Lower lobe of right lung (tissue), 2 donors: Measurements from ENCODE around the gene INTS6. TPM values are rescaled to one million over a fixed set of nuclear protein-coding genes. Genes with fewer than 3 reads are reported as not detected.

Experiments
- ATAC-seq, 2 donors: fragments of 200-7000 bp; cut with Tn5 transposase; one replicate each; pipeline ENCODE4 v1.9.1; 2020 to 2022; ENCODE audit warnings: mild to moderate bottlenecking in 2 of 2, moderate library complexity in 2 of 2
- DNase-seq: peaks from one replicate; pipeline ENCODE4 v3.0.0-alpha.2; 2020
- H3K27ac ChIP-seq: fragments of 200-600 bp; one replicate; pipeline ENCODE4 v1.8.0; 2022
- H3K27me3 ChIP-seq: fragments of 200-600 bp; one replicate; pipeline ENCODE4 v1.8.0; 2022; ENCODE audit warnings: low read depth
- H3K36me3 ChIP-seq: fragments of 200-600 bp; one replicate; pipeline ENCODE4 v1.8.0; 2022; ENCODE audit warnings: mild to moderate bottlenecking
- H3K4me1 ChIP-seq: fragments of 200-600 bp; one replicate; pipeline ENCODE4 v1.8.0; 2022
- H3K4me3 ChIP-seq: fragments of 200-600 bp; one replicate; pipeline ENCODE4 v1.8.0; 2022; ENCODE audit warnings: mild to moderate bottlenecking
- H3K9me3 ChIP-seq: fragments of 200-600 bp; one replicate; pipeline ENCODE4 v1.8.0; 2022
- CTCF ChIP-seq: fragments of 200-600 bp; IDR thresholded peaks from one replicate; pipeline ENCODE4 v1.8.0; 2022; ENCODE audit warnings: antibody characterized with exemption, mild to moderate bottlenecking
- intact Hi-C: fragments of 100-400 bp; cut with DNase I; formaldehyde crosslinking; loops from one replicate; pipeline ENCODE4 v1.11.0; 2022
- total RNA-seq: library from RNA; stranded (reverse); fragmentation: NEBNext Ultra II Directional; extraction: Animal tissue kit (Norgen Biotek cat#: 25700); gene quantifications from one replicate; pipeline ENCODE4 v1.2.1, GENCODE V29; 2021
- donor health status: DM: no; HTN: yes; CAD: no; lungs with severe emphysema.

Gene INTS6
- total RNA-seq, 1 donor from 2014 or later = 29.5 TPM

GRCh38 chr13:51322826-51323225 lies 130.0 kb downstream of the INTS6 start:
- no peak for ATAC-seq
- intact Hi-C loops = no loop called here
- TF ChIP-seq CTCF = no peak

GRCh38 chr13:51321836-51322235 lies 131.0 kb downstream of the INTS6 start:
- no peaks in the 10 kb centered on the region for H3K4me1 ChIP-seq
- no peak for TF ChIP-seq CTCF
- H3K27me3 ChIP-seq = no peaks in the 10 kb centered on the region
- DNase-seq (no peak), ATAC-seq (no peak)
- H3K27ac ChIP-seq = no peak overlapping the region
- H3K36me3 ChIP-seq = no peaks in the 10 kb centered on the region
- no peaks in the 10 kb centered on the region for H3K9me3 ChIP-seq
- intact Hi-C loops = no loop called here
- H3K4me3 ChIP-seq = no peak overlapping the region

More at GRCh38 chr13:51322826-51323225, 130.0 kb downstream of the INTS6 start:
- DNase-seq = no peak
- H3K27me3 ChIP-seq = no peaks in the 10 kb centered on the region
- H3K9me3 ChIP-seq = no peaks in the 10 kb centered on the region
- no peaks in the 10 kb centered on the region for H3K36me3 ChIP-seq
- H3K27ac ChIP-seq = no peak overlapping the region
- H3K4me1 ChIP-seq = no peaks in the 10 kb centered on the region
- no peak overlapping the region for H3K4me3 ChIP-seq

- DNase-seq = no peak
- Histone ChIP-seq H3K27ac (no peak overlapping the region), H3K9me3 (no peaks in the 10 kb centered on the region), H3K27me3 (no peaks in the 10 kb centered on the region), H3K36me3 (no peaks in the 10 kb centered on the region), H3K4me3 (no peak overlapping the region), H3K4me1 (no peaks in the 10 kb centered on the region)
- TF ChIP-seq CTCF = no peak
- intact Hi-C loops = no loop called here
- ATAC-seq = no peak
These were observed 134.0 kb downstream of the INTS6 start for GRCh38 chr13:51318876-51319275.

GRCh38 chr13:51318015-51318414 lies 134.8 kb downstream of the INTS6 start:
- Histone ChIP-seq H3K9me3 (no peaks in the 10 kb centered on the region), H3K27me3 (no peaks in the 10 kb centered on the region), H3K27ac (no peak overlapping the region), H3K4me3 (no peak overlapping the region), H3K4me1 (no peaks in the 10 kb centered on the region), H3K36me3 (no peaks in the 10 kb centered on the region)
- intact Hi-C loops = no loop called here
- no peak for TF ChIP-seq CTCF
- DNase-seq = no peak
- no peak for ATAC-seq

GRCh38 chr13:51317262-51317661 lies 135.6 kb downstream of the INTS6 start:
- intact Hi-C loops = no loop called here
- Histone ChIP-seq H3K9me3 (no peaks in the 10 kb centered on the region), H3K4me1 (no peaks in the 10 kb centered on the region), H3K27me3 (no peaks in the 10 kb centered on the region), H3K4me3 (no peak overlapping the region), H3K27ac (no peak overlapping the region), H3K36me3 (no peaks in the 10 kb centered on the region)
- ATAC-seq (no peak), DNase-seq (no peak)
- no peak for TF ChIP-seq CTCF

- Histone ChIP-seq H3K36me3 (no peaks in the 10 kb centered on the region), H3K27me3 (no peaks in the 10 kb centered on the region), H3K4me3 (no peak overlapping the region), H3K4me1 (no peaks in the 10 kb centered on the region), H3K27ac (no peak overlapping the region), H3K9me3 (no peaks in the 10 kb centered on the region)
- no peak for TF ChIP-seq CTCF
- intact Hi-C loops = no loop called here
- DNase-seq (no peak), ATAC-seq (no peak)
These were observed 139.2 kb downstream of the INTS6 start for GRCh38 chr13:51313619-51314018.
